HG03469 (cell line): ENCODE results near the gene TRAF3.
"Not testable (repeated sequence)": the region's sequence is repeated elsewhere in the genome, so short reads cannot be mapped to it uniquely, and the experiment has no call there.

ENCODE experiments used
- ATAC-seq: cut with Tn5 transposase; IDR thresholded peaks from one replicate; pipeline ENCODE4 v1.9.1; 2021; ENCODE audit warnings: mild to moderate bottlenecking, moderate library complexity, moderate number of reproducible peaks; ENCODE audit not compliant: unreplicated experiment

Gene TRAF3

DNA sequence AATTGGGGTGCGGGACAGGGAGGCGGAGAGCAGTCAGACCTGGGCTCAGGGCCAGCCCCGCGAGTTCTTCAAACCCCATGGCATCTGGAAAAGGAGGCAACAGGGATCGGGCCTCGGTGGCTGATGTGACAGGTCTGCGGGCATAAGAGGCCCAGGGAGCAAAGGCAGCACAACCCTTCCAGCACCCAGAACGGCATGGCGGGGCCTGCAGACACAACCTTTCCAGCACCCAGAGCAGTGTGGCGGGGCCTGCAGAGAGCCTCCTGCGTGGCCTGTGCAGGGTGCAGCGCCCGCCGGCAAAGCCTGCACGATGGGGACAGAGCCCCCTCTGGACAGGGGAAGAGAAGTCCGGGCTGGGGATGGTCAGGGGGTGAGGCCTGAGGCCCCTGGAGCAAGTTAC is 26.2 kb upstream of the TRAF3 start:
- no peak for ATAC-seq

DNA sequence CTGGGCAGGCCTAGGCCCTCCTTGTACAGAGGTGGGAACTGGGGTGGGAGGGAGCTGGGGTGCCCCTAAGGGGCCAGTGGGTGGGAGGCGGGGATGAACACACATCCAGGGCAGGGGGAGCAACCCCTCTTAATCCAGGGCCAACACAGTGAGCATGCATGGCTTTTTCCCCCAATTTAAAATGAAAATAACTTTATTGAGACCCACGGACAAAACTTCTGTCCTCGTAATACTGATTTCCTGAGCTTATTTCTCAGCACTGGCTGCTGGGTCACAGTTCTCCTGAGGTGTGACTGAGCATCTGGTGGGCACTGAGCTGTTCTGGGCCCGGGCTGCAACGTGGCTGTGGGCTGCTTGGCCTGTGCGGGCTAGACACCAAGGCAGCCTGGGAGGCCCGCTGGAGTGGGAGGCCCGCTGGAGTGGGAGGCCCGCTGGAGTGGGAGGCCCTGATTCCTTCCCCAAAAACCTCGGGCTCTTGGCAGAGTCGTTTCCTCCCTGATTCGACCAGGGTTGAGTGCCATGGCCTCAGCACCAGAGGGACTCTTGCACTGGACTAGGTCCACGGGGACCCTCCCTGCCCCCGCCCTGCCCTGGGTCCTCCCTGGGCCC is 24.9 kb upstream of the TRAF3 start:
- ATAC-seq: no peak

DNA sequence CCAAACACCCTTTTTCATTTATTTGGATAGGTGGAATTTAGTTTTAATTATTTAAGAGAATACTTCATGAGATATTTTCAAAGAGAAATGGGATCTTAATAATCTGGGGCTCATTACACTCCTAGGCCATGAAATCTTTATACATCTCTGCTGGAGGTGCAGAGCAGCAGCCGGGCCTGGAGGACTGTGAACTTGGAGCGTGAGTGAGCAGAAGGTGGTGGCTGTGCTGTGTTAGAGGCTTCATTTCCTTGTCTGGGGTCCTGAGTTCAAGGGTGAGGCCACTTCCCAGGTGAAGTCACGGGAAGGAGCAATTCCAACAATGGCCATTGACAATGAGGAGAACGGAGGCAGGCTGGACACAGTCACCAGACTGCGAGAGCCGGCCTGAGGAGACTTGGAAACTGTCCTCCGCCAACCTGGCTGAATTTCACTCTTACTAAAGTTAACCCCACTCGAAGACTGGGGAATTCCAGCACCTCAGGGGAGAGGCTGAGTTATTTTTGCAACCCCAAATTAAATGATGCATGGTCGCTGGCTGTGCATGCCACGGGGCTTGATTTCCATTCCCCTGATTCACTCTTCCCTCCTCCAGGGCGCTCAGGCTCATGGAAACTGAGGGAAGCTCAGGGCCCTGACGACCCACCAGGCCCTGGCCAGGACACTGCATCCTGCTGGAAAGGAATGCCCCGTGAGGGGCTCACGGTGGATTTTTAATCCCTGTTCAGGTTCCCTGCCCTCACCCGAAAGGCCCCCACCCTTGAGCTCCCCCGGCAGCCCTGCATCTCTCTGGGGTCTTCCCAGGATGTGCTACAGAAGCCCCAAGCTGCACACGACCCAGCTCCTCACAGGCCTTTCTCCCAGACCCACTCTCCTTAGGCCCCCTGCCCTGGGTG is 22.6 kb upstream of the TRAF3 start:
- ATAC-seq: no peak

DNA sequence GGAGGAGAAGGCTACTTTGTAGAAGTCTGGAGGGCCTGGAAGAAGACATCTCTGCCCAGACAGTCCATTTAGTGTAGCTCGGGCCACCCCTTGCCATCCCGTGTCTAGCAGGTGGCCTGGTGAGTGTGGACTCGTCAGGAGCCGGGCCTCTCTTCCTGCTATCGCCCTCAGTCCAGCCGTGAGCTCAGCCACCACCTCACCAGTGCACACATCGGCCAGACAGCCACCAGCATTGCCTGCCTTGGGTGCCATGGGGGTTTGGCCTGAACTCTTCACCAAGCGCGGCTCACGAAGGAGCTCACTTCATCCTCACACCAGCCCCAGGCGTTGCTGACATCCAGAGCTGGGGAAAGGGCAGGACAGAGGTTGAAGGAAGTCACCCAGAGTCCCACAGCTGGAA is 19.6 kb upstream of the TRAF3 start:
- no peak for ATAC-seq

DNA sequence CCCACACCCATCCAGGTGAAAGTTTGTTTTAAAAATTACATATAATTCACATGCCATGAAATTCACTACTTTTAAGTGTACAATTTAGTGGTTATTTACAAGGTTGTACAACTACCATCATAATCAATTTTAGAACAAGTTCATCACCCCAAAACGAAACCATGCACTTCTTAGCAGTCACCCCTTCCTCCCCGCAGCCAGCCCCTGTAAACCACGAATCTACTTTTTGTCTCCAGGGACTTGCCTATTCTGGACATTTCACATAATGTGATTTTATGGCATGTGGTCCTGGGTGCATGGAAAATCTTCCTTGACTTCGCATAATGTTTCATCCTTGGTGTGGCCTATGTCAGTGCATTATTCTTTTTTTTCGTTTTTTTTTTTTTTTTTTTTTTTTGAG is 19.2 kb upstream of the TRAF3 start:
- ATAC-seq: no peak

DNA sequence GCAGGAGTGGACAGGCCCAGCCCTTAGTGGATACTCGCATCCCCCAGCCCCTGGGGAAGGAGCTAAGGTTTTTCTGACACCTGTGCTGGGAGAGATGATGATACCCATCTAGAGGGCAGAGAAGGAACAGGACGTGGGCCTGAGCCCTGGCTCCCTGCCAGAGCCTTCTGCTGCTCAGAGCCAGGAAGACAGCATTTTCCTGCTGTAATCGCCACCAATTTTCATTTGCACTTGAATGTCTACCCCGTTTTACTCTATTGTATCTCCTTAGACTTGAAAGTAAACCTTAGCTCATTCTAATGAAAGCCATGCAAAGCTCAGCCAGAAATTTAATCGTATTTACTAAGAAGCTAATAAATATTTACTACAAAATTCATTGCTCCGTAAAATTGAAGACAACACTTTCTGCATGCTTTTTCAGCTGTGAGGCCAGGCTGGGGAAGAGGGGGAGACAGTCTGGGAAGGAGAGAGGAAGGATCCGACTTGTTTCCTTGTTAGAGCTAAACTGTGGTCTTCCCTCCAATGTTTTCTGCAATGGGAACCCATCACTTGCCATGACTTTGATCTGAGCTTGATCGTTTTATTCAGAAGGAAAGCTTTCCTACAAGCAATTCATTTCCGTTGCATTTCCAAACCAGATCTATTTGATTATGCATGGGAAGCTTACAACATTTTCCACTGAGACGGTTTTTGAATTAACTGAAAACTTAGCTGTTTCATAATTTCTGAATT is 17.6 kb upstream of the TRAF3 start:
- no peak for ATAC-seq

DNA sequence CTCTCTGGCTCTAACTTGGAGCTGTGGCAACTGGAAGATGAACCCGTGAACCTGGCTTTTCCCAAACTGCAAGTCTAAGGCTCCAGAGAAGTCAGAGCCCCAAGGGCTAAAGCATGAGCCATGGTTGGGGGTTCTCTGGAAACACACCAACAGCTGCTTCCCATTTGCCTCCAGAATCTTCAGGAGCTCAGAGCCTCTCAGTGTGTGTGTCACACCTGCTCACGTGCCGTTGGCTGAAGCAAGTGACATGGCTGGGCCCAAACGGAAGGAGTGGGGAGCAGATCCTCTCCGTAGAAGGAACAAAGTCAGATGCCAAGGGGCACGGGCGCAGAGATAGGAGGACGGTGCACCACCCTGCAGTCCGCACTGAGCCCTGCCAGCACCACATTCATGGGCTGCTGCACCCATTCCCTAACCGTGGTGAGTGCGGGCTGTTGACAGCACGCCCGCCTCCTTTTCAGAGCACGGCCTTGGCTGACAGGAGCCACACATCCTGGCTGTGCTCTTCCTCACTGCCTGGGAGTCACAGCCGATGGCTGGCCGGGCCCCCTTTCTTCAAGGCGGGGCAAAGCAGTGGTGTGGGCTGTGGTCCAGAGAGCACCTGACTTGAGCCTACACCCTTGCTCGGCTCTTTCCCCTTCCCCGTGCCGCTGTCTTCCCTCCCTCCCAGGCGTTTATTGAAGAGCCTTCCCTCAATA is 16.6 kb upstream of the TRAF3 start:
- no peak for ATAC-seq

DNA sequence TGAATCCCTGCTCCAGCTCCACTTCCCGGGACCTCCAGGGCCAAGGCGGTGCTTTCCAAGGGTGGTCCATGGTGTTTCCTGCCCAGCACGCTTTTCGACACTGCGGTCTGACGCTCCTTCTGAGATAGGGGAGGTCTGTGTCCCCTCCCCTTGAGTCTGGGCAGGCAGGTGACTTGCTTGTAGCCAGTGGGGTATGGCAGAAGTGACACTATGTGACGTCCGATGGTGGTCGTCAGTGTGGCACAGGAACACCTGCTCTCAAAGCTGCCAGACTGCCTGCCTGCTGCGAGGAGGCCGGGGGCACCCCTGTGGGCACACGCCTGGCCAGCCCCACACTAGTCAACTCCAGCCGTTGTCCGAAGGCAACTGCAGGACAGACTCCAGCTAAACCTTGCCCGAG is 16.0 kb upstream of the TRAF3 start:
- no peak for ATAC-seq

DNA sequence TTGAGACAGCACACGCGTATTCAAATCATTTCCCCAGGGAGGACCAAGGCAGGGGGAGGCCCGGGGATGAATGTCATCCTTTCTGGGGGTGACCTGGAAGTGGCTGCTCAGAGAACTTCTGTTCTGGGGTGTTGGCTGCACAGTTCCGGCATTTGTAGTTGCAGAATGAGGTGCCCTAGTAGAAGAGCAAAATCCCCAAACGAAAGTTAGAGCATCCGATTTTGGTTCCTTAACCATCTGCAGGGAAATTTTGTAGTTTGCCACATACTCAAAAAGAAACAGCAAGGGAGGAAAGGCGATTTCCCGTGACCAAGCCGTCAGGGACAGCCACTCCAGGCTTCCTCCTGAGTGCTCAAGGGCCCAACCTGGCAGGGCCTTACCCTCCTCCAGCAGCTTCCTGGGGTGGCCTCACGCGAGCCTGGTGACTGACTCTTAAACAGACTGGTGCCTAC is 13.0 kb upstream of the TRAF3 start:
- no peak for ATAC-seq

DNA sequence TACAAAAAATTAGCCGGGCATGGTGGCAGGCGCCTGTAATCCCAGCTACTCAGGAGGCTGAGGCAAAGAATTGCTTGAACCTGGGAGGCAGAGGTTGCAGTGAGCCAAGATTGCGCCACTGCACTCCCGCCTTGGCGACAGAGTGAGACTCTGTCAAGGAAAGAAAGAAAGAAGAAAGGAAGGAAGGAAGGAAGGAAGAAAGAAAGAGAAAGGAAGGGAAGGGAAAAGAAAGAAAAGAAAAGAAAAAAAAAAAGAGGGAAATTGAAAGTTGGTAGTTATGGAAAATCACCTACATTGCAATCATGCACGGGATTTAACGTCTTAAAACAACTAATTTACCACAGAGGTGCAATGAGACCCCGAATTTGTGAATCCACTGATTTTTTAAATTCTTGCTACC is 11.5 kb upstream of the TRAF3 start:
- ATAC-seq: not testable (repeated sequence)

DNA sequence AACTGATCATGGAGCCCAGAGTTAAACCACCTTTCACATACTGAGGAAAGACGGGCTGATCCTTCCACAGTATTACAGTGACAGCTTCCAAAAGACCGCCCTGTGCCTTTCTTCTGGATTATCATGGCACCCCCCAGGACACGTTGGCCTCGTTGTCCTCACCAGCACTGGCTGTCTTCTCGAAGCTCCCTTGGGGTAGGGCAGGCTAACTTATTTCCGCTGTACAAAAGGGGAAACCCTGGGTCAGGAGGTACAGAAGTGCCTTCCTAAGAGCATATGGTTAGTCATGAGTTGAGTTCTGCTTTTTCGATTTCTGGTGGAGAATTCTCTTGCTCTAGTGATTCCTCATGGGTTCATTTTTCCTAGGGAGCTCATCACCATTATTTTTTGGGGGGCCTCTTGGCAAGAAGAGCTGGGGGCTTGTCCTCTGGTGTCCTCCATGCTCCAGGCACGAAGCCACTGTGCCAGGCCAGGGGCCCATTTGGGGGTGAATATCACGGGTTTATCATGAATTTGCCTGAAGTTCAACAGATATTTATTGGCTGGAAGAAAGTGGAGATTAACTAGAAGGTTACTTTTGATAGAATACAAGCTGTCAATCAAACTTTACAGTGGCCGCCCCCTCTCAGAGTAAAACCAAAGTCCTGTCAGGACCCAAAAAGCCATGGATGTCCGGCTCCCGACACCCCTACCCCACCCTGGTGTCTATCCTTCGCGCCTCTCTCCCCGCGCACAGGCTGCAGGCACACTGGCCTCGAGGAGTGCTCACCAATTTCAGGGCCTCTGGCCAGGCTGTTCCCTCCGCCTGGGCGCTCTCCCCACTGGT is 8.8 kb upstream of the TRAF3 start:
- peak; percentile 40 for ATAC-seq

DNA sequence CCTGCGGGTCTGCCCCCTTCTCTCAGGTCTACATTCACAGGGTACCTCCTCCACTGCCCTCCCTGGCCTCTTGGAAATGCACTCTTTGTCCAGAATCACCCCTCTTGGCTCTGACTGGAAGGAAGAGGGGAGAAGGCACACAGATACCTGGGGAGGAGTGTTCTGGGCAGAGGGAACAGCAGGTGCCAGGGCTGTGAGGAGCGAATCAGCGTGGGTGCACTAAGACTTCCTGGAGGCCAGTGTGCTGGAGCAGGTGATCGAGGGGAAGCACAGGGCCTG is 8.3 kb upstream of the TRAF3 start:
- no peak for ATAC-seq

DNA sequence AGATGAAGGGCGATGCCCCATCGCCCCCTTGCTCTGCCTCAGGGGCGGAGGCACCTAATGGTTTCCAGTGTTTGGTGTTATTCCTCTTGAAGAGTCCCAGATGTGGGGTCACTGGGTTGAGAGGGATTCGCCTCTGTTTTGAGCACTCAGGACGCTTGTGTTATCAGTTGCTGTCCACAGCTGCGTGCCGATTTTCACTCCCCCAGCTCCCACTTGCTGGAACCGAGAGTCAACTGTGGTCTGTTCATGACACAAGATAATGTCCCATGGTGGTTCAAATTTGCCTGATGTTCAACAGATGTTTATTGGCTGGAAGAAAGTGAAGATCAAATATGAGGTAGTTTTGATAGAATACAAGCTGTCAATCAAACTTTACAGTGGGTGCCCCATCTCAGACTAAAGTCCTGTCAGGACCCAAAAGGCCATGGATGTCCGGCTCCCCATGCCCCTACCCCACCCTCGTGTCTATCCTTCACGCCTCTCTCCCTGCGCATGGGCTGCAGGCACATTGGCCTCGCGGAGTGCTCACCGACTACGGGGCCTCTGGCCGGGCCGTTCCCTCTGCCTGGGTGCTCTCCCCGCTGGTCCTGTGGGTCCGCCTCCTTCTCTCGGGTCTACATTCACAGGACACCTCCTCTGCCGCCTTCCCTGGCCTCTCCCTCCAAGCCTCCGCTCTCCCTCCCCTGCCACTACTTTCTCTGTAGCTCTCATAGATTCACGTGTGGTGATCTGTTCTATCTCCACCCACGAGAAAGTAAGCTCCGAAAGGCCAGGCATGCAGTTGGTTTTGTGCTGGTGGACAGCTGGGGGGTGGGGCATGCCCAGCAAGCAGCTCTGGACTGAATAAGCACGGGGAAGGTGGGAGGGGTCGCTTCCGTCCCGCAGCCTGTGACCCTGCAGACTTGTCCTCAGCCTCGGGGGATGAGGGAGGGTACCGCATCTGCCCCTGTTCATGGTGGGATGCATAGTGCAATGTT is 6.8 kb upstream of the TRAF3 start:
- no peak for ATAC-seq

DNA sequence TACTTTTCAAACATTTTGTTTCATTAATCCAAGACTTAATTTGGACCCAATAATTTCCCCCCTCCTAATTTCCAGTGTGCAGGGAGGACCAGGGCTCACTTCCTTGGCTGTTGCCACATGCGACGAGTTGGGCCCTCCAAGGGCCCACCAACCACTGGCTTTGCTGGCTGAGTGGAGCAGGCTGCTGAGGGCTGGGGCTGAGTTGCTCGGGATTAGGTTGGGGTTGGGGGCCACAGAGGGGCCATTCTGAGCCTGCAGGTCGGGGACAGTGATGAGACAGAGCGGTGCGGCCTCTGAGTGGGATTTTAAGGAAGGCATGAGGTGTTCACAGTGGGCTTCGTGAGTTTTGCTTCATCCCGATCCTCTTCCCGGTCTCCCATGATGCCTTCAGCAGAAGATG is 6.1 kb upstream of the TRAF3 start:
- ATAC-seq: no peak

DNA sequence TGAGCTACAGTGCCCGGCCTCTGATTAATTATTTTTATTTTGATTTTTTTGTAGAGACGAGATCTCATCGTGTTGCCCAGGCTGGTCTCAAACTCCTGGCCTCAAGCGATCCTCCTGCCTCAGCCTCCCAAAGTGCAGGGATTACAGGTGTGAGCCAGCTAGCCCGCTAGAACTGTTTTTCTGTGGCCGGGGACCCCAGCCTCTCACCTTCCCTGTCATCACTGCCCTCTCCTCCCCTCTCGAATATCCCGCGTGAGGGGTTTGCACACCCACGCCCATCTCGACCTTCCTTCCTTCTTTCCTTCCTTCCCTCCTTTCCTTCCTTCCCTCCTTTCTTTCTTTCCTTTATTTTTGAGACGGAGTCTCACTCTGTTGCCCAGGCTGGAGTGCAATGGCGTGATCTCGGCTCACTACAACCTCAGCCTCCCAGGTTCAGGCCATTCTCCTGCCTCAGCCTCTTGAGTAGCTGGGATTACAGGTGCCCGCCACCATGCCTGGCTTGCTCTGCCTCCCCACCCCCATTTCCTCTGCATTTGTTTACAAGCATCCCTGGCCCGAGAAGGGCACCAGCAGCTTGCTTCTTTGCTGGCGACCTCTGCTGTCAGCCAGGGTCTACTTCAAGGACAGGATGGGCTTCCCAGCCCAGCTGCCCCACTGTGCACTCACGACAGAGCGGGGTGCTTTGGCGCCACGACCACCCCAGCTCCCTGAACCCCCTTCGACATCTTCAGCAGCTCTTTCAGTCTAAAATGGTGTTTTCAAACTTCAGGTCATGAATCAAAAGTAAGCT is 4.3 kb upstream of the TRAF3 start:
- no peak for ATAC-seq

DNA sequence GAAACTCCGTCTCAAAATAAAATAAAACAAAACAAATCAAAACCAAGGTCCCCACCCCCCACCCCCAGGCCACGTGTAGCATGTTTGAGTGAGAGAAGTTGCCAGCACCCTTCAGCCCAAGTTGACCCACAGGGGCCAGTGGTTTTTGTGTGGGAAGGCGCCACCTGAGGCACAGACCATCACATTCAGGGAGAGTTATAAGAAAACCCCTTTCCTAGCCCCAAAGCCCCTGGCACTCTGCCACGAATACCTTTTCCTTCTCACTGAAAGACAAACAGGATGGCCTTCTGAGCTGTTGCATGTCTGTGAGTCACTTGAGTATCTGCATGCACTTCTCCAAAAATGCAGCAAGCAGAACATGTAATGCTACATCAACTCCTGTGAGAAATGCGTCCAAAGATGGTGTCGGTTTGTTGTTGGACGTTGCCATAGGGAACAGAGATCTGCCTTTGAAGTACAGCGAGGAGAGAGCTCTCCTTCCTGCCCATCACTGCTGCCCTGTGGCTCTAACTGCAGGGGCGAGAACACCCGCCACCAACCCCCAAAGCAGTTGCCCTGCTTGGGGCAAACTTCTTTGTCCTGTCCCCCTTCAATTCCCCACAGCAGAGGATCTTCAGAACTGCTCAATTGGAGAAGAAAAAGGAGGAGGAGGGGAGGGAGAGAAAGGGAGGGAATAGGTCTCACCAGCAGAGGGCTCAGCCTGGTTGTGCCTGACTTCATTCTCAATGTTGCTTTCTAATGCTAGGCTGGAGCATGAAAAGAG is 2.7 kb upstream of the TRAF3 start:
- ATAC-seq: no peak

DNA sequence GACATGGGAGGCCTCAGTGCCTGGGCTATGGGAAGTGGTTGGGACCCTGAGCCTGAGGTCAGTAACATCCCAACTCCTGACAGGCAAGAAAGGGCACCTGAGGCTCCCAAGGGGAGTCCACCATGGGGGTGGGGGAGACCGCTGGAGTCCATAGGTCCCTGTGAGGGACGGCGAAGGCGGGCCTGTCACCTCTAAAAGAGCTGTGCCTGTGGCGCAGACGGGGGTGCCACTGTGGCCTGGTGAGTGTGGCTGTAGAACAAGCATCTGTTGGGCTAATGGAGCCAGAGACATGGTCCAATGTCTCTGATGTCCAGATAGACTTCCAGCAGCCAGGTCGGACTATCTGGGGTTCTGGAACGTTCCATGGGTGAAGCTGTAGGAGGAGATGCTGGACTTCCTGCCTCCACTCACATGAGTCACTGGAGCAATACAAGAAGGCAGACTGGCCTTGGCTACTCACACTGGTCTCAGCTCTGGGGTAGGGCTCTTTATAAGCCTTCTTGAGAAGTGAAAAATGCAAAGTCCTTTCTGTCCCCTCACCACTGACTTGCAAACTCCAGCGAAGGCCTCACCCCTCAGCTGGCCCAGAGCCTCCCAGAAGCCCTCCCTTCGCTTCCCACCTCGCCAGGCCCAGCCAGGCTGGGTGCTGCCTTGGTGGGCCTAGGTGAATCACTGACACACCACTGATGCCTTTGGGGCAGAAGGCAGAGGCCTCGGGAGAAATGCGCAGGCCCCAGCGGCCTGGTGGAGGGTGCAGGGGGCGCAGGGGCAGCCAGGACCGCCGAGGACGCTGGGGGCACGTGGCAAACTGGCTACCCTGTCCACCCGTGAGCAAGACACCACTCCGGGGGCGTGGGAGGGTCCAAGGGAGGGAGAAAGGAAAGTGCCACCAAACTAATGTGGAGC is 1.1 kb upstream of the TRAF3 start:
- no peak for ATAC-seq
